ENCODE measurements around the gene MBD2.
"Not testable (repeated sequence)": the region's sequence is repeated elsewhere in the genome, so short reads cannot be mapped to it uniquely, and the experiment has no call there.

Gene MBD2, protein sequence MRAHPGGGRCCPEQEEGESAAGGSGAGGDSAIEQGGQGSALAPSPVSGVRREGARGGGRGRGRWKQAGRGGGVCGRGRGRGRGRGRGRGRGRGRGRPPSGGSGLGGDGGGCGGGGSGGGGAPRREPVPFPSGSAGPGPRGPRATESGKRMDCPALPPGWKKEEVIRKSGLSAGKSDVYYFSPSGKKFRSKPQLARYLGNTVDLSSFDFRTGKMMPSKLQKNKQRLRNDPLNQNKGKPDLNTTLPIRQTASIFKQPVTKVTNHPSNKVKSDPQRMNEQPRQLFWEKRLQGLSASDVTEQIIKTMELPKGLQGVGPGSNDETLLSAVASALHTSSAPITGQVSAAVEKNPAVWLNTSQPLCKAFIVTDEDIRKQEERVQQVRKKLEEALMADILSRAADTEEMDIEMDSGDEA

DNA sequence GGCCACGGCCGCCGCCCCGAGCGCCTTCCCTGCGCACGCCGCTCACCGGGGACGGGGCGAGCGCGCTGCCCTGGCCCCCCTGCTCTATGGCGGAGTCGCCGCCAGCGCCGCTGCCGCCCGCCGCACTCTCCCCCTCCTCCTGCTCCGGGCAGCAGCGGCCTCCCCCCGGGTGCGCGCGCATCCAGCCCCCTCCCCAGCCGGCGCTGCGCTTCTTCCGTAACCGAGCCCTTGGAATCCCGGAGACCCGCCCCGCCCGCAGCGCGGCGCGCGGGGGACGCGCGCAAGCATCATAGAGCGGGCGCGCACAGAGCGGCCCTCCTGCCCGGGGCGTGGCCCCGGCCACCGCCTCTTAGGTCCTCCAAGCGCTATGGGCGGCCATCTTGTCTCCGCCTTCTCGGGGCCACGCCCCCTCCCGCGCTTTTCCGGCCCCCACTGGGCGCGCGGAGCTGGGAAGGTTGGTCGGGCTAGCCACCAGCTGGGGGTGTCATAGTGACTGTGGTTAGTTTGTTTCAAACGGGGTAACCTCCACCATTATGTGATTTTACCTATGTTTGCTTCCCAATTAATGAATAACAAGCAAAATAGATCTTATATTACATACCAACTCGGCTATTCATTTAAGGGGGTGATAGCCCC, at the start of gene MBD2:
MBD2 (minus strand) TSS at position 291 of the 636 bp plus-strand sequence; CDS start at position 181, 110 bp downstream.
- peak; percentile 96 for DNase-seq

DNA sequence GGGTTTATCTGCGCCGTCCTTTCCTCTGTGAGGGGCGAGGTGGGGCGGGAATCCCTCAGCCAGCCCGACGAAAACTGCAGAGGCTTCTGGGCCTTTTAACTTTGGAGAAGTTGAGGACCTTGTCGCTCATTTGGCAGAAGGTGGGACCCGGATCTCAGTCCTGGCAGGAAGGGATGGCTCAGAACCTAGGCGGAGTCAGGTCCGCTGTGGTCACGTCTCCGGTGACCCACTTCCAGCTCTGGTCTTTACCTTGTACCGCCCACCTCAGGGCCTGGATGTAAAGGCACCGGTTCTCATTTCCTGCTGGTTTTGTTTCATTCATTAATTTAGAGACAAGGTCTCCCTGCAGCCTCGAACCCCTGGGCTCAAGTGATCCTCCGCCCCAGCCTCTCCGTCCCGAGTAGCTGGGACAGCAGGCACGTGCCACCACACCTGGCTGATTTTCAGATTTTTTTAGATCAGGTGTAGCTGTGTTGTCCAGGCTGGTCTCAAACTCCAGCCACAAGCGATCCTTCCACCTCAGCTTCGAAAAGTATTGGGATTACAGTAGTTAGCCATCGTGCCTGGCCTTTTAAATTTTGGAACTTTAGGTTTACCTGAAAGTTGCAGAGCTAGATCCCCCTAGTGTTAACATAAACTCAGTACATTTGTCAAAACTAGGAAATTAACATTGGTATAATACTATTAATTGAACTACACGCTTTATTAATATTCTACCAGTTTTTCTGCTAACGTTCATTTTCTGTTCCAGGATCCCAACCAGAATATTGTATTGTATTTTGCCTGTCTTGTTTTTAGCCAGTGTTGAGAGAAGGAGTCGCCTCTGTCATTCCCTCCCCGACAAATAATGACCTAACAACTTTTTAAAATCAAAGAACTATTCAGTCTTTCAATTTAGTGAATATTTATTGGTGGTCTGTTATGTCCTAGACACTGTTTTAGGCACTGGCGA, 45.7 kb upstream of the MBD2 start:
- DNase-seq = peak; percentile 69

DNA sequence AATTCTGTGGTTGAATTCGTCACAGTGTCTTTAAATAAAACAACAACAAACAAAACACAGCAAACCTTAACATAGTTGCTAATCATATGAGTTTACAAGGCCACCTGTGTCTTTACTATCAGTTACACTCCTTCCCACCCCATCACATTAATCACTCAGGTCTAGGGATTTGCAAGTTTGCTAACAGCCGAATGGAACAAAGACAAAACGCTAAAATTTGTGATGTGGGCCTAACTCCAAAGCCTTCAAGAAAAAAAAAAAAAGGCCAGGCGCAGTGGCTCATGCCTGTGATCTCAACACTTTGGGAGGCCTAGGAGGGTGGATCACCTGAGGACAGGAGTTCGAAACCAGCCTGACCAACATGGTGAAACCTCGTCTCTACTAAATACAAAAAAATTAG, 44.3 kb upstream of the MBD2 start:
- peak; percentile 28 for DNase-seq

DNA sequence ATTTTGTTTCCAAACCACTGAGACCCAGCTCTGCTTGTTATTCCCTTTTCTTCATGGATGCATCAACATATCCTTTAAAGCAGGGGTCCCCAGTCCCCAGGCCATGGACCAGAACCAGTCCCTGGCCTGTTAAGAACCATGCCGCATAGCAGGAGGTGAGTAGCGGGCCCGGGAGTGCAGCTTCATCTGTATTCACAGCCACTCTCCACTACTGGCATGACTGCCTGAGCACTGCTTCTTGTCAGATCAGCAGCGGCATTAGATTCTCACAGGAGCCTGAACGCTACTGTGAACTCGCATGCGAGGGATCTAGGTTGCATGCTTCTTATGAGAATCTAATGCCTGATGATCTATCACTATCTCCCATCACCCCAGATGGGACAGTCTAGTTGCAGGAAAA, 43.2 kb upstream of the MBD2 start:
- DNase-seq = no peak

GRCh38 chr18:54263904-54264336, 39.5 kb upstream of the MBD2 start:
- no peak for DNase-seq

DNA sequence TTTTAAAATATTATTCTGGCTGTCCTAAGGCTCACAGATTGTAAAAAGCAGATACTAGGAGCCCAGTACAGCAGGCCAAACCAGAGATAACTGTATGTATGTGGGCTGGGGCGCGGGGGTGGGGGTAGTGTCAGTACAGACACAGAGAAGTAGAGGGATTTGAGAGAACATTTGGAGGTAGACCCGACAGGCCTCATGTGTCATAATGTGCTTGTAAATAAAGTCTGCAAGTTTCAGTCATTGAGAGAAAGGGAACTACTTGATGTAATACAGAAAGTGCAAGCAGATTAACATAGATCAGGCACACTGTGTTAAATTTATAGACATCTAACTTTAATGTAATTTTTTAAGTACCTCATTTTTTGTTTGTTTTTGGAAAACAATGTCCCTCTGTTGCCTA, 37.4 kb upstream of the MBD2 start:
- no peak for DNase-seq

- no peak for DNase-seq
Measured at GRCh38 chr18:54260396-54261072, 36.1 kb upstream of the MBD2 start.

GRCh38 chr18:54257818-54258217, 33.3 kb upstream of the MBD2 start:
- not testable (repeated sequence) for DNase-seq

GRCh38 chr18:54257015-54257414, 32.5 kb upstream of the MBD2 start:
- DNase-seq = no peak

DNA sequence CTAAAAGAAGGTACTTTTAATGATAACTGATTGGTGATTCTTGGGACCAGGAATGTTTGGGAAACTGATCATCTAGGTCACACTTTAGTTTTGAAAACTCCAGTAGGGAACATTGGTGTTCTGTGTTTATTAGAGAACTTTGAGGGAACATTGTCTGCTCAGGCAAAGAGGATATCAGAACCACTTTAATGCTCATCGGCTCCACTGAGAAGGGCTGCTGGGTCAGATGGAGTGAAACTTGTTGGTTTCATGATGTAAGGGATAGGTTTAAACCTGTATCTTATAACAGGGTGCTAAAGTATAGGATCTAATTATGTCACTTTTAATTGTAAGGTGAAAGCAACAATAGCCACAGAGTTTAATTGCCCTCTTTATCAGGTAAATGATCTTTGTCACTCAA, 30.7 kb upstream of the MBD2 start:
- no peak for DNase-seq

DNA sequence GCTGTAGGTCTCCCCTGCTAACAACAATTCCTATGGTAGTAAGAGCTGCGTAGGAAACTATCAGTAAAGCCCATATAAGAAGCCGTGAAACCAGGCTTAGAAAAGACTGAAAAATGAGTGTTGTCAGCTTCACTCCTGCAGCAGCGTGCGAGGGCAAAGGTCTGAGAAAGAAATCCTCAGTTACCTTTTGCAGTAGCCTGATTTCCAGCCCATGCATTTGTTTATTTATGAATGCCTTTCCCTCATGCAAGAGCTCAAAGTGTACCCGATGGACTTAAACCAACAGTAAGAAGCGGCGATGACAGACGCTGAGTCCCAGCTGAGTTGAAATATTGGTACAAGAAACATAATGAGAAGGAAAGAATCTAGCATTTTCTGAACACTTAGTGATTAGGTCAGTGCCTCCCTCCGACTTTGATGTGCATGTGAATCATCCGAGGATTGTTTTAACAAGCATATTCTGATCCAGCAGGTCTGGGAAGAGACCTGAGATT, 29.8 kb upstream of the MBD2 start:
- DNase-seq = no peak

DNA sequence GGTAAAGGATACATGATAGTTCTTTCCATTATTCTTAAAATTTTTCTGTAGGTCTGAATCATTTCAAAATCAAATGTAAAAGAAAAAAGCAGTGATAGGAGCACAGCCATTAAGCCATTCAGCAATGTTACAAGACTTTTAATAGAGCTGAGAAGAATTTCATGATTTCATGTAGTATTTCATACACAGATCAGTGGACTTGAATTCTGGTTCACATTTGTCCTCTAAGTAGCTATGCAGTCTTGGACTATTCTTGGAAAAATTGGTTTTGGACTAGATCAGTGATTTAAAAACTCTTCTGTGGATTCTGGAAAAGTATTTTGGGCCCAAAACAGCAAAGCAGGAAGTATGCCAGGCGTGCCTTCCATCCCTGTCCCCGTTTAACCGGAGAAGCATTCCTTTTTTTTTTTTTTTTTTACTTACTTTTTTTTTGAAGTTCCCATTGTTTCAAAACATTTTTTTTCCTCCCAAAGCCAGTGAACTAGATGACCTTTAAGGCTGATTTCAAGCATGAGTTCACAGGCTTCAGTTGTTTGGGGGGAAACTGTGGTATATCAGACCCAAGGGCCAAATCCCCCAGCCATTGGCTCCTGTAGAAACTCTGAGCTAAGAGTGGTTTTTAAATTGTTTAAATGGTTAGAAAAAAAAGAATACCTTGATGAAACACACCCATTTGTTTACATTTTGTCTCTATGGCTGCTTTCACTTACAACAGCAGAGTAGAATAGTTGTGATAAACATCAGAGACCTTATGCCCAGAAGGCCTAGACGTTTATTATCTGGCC, 27.3 kb upstream of the MBD2 start:
- DNase-seq = no peak

GRCh38 chr18:54250846-54251261, 26.4 kb upstream of the MBD2 start:
- no peak for DNase-seq

- no peak for DNase-seq
Measured at GRCh38 chr18:54247511-54248175, 23.2 kb upstream of the MBD2 start.

DNA sequence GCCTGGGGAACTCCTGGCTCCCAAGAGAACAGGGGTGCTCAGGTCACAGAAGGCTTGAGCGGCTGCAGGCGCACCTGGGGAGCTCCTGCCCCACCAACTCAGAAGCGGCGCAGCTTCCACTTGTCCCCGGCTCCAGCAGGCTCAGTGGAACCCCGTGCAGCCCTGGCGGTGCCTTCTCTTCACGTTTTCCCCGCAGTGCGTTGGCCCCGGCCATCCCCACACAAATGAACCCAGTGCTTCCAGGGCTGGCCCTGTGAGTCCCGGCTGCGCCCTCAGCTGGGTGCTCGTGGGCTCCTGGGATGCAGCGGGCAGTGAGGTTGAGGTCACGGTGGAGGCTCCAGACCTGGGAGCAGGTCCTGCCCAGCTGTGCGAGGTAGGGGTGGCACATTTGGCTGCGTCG, 17.9 kb upstream of the MBD2 start:
- DNase-seq = no peak

DNA sequence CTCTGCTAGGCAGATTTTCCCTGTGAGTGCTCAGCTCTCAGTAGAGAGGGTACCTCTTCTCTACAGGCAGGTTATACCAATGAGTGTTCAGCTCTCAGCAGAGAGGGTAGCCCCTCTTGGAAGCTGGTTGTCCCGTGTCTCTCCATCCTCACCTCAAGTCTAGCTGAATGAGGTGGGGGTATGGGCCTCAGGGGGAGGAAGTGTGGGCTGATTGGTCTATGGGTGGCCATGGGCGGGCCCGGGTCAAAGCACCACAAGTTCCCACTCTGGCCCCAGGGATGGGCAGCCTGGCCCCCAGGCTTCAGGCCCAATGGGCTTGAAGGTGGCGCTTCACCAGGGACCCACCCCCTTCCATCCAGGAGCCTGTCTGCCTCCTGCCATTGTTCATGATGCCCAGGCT, 17.0 kb upstream of the MBD2 start:
- no peak for DNase-seq

- DNase-seq = no peak
Measured at GRCh38 chr18:54240629-54241107, 16.2 kb upstream of the MBD2 start.

DNA sequence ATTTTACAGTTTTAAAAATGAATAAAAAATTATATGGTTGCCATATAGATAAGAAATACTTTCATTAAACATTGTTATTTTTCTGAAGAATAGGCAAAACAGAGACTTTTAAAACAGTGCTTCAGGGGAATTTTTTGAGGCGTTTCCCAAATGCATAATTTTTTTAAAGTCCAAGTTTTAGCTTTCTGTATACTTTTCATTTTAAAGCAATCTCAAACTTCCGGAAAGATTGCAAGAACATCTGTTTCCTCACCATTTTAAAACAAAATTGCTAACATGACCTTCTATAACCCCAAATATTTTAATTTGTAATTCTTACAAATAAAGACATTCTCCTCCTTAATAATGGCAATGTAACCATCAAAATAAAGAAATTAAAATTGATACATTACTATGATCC, 15.1 kb upstream of the MBD2 start:
- no peak for DNase-seq

- no peak for DNase-seq
Measured at GRCh38 chr18:54239091-54239490, 14.6 kb upstream of the MBD2 start.

DNA sequence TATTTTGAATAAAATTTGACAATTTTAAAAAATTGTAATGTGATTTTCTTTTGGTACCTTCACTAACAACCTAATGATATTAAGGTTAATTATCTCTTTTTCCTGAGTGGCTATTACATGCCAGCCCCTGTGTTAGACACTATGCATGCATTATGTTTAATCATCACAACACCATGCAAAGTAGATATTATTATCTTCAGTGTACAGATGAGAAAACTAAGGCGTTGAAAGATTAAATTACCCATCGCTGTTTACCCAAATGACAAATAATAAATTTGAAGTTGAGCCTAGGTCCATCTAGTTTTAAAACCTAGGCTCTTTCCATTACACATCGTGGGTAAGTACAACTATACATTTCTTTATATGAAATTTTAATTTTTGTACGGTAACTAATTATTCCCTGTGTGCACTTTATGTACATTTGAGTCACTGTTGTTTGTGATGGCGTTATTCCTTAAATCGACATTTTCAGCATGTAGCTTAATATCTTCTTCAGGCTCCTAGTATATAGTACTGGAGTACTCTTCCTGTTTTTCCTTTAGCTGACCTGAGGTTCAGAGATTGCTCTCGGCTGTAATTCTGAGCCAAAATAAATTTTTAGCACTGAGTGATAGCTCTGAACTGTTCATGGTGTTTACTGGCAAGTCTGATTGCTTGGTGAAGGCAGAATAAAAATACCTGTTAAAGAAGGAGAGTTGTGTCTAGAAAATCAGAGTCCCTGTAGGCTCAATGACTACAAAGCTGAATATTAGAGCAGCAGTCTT, 13.9 kb upstream of the MBD2 start:
- DNase-seq = no peak
